Neural cell (in vitro differentiated cells): ENCODE data around the gene EFEMP1. TPM values are rescaled to one million over a fixed set of nuclear protein-coding genes. Genes with fewer than 3 reads are reported as not detected.

Experiments
- H2AFZ ChIP-seq: fragments of 200-600, 300-800 bp; sonication (generic), shearing (Covaris generic); 2 replicates; pipeline ENCODE4 v1.6.0; 2014; ENCODE audit warnings: low read depth, mild to moderate bottlenecking, antibody characterized with exemption, low read length, moderate library complexity
- H3F3A ChIP-seq: fragments of 200-600 bp; shearing (Covaris generic); 2 replicates; pipeline ENCODE4 v1.6.1; 2016; ENCODE audit warnings: mild to moderate bottlenecking, moderate library complexity, mixed read lengths, antibody characterized with exemption, low read length; ENCODE audit not compliant: insufficient read depth, poor library complexity, severe bottlenecking
- H3K27ac ChIP-seq: fragments of 200-600, 300-800 bp; sonication (generic), shearing (Covaris generic); 2 replicates; pipeline ENCODE4 v1.5.1; 2014; ENCODE audit warnings: mild to moderate bottlenecking, low read length, moderate library complexity
- H3K27me3 ChIP-seq: fragments of 300-800, 200-600 bp; sonication (generic), shearing (Covaris generic); 2 replicates; pipeline ENCODE4 v1.6.0; 2014; ENCODE audit warnings: mild to moderate bottlenecking, low read depth, low read length, moderate library complexity; ENCODE audit not compliant: insufficient read depth
- H3K36me3 ChIP-seq: fragments of 300-800, 200-600 bp; sonication (generic), shearing (Covaris generic); 2 replicates; pipeline ENCODE4 v1.5.1; 2014; ENCODE audit warnings: mild to moderate bottlenecking, antibody characterized with exemption, low read length, moderate library complexity; ENCODE audit not compliant: insufficient read depth
- H3K4me2 ChIP-seq: fragments of 300-800, 200-600 bp; sonication (generic), shearing (Covaris generic); 2 replicates; pipeline ENCODE4 v1.6.0; 2014; ENCODE audit warnings: mild to moderate bottlenecking, low read length
- H3K4me3 ChIP-seq: fragments of 300-800, 200-600 bp; sonication (generic), shearing (Covaris generic); 2 replicates; pipeline ENCODE4 v1.5.1; 2014; ENCODE audit warnings: mild to moderate bottlenecking, low read length, moderate library complexity
- H3K79me2 ChIP-seq: fragments of 200-600 bp; shearing (Covaris generic); replicated peaks from 2 replicates; pipeline ENCODE4 v1.6.0; 2014; ENCODE audit warnings: mild to moderate bottlenecking, low read length, moderate library complexity; ENCODE audit not compliant: insufficient read depth
- H3K9ac ChIP-seq: fragments of 300-800, 200-600 bp; sonication (generic), shearing (Covaris generic); 2 replicates; pipeline ENCODE4 v1.6.1; 2016; ENCODE audit warnings: mild to moderate bottlenecking, low read length, mixed read lengths
- H3K9me2 ChIP-seq: fragments of 200-600 bp; shearing (Covaris generic); 2 replicates; pipeline ENCODE4 v1.6.1; 2016; ENCODE audit warnings: mild to moderate bottlenecking, low read length, mixed read lengths; ENCODE audit not compliant: insufficient read depth
- H3K9me3 ChIP-seq: fragments of 200-600, 300-800 bp; sonication (generic), shearing (Covaris generic); 2 replicates; pipeline ENCODE4 v1.6.1; 2016; ENCODE audit warnings: mild to moderate bottlenecking, mixed run types, low read length, moderate library complexity, mixed read lengths
- H4K20me1 ChIP-seq: fragments of 200-600 bp; shearing (Covaris generic); 2 replicates; pipeline ENCODE4 v1.6.1; 2016; ENCODE audit warnings: mild to moderate bottlenecking, mixed run types; ENCODE audit not compliant: insufficient read depth
- EP300 ChIP-seq: fragments of 450-650 bp; conservative IDR thresholded peaks from 2 replicates; pipeline ENCODE4 v1.6.1; 2014; ENCODE audit warnings: antibody characterized with exemption, mild to moderate bottlenecking, moderate library complexity; ENCODE audit not compliant: poor library complexity, severe bottlenecking
- EZH2 ChIP-seq: fragments of 200-600, 300-800 bp; shearing (Covaris generic), sonication (generic); IDR thresholded peaks from 2 replicates; pipeline ENCODE4 v1.6.1; 2014; ENCODE audit warnings: antibody characterized with exemption, low read length, borderline replicate concordance, mild to moderate bottlenecking; ENCODE audit not compliant: insufficient read depth, poor library complexity, severe bottlenecking
- MXI1 ChIP-seq: fragments of 450-650 bp; conservative IDR thresholded peaks from 2 replicates; pipeline ENCODE4 v1.6.1; 2014; ENCODE audit warnings: antibody characterized with exemption, mild to moderate bottlenecking; ENCODE audit not compliant: poor library complexity, severe bottlenecking
- POLR2AphosphoS5 ChIP-seq: IDR thresholded peaks from 2 replicates; pipeline ENCODE4 v1.6.1; 2012
- RAD21 ChIP-seq: fragments of 450-650 bp; conservative IDR thresholded peaks from 2 replicates; pipeline ENCODE4 v1.6.1; 2014; ENCODE audit warnings: antibody characterized with exemption, mild to moderate bottlenecking, moderate library complexity
- REST ChIP-seq: IDR thresholded peaks from 2 replicates; pipeline ENCODE4 v1.6.1; 2012; ENCODE audit warnings: borderline replicate concordance
- SMC3 ChIP-seq: fragments of 450-650 bp; conservative IDR thresholded peaks from 2 replicates; pipeline ENCODE4 v1.6.1; 2014; ENCODE audit warnings: antibody characterized with exemption, mild to moderate bottlenecking, moderate library complexity; ENCODE audit not compliant: poor library complexity
- TAF1 ChIP-seq: IDR thresholded peaks from 2 replicates; pipeline ENCODE4 v1.6.1; 2012; ENCODE audit warnings: low read depth
- polyA plus RNA-seq: library from polyadenylated mRNA; depleted of rRNA; stranded (reverse); fragments of >200 nt; gene quantifications from 2 replicates; pipeline ENCODE4 v1.2.3, GENCODE V29; 2014
- TF ChIP-seq, protein P1 (sequence below): fragments of 450-650 bp; IDR thresholded peaks from 2 replicates; pipeline ENCODE4 v1.5.1; 2014; ENCODE audit warnings: antibody characterized with exemption, mild to moderate bottlenecking, moderate library complexity; ENCODE audit not compliant: poor library complexity, severe bottlenecking

Gene EFEMP1
- polyA plus RNA-seq, 1 donor from 2014 or later = 2.7 TPM

DNA sequence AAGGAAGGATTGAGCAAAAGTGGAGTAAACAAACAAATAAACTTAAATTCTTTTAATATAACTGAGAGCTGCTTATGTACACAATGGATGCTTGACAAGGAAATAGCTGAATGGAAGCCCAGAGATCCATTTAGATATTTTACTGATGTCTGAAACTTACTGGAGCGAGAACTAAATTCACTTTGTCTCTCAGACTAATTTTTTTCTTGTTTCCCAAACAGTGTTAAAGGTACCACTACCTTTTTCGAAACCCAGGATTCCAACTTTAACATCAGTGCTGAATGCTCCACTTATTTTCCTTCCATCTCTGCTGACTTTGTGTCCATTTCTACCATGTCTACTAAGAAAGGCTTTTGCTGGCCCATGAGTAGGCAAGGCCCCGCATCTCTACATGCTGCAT is 4.0 kb downstream of the EFEMP1 start:
- H2AFZ ChIP-seq = no peak overlapping the region
- no peak overlapping the region for H3K27ac ChIP-seq
- H4K20me1 ChIP-seq = no peaks in the 10 kb centered on the region
- no peak overlapping the region for H3K9ac ChIP-seq
- no peaks in the 10 kb centered on the region for H3F3A ChIP-seq
- H3K4me2 ChIP-seq = no peak overlapping the region
- TF ChIP-seq, protein P1, sequence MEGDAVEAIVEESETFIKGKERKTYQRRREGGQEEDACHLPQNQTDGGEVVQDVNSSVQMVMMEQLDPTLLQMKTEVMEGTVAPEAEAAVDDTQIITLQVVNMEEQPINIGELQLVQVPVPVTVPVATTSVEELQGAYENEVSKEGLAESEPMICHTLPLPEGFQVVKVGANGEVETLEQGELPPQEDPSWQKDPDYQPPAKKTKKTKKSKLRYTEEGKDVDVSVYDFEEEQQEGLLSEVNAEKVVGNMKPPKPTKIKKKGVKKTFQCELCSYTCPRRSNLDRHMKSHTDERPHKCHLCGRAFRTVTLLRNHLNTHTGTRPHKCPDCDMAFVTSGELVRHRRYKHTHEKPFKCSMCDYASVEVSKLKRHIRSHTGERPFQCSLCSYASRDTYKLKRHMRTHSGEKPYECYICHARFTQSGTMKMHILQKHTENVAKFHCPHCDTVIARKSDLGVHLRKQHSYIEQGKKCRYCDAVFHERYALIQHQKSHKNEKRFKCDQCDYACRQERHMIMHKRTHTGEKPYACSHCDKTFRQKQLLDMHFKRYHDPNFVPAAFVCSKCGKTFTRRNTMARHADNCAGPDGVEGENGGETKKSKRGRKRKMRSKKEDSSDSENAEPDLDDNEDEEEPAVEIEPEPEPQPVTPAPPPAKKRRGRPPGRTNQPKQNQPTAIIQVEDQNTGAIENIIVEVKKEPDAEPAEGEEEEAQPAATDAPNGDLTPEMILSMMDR = no peak
- no peak for TF ChIP-seq REST
- TF ChIP-seq POLR2AphosphoS5 = no peak
- TF ChIP-seq EP300 = no peak
- no peak for TF ChIP-seq EZH2
- TF ChIP-seq MXI1 = no peak
- TF ChIP-seq TAF1 = no peak
- TF ChIP-seq SMC3 = no peak
- no peak for TF ChIP-seq RAD21
- H3K79me2 ChIP-seq = no peaks in the 10 kb centered on the region
- peaks cover 28% of the 10 kb centered on the region for H3K27me3 ChIP-seq
- no peaks in the 10 kb centered on the region for H3K36me3 ChIP-seq
- H3K9me2 ChIP-seq = no peaks in the 10 kb centered on the region
- no peaks in the 10 kb centered on the region for H3K9me3 ChIP-seq
- no peak overlapping the region for H3K4me3 ChIP-seq

DNA sequence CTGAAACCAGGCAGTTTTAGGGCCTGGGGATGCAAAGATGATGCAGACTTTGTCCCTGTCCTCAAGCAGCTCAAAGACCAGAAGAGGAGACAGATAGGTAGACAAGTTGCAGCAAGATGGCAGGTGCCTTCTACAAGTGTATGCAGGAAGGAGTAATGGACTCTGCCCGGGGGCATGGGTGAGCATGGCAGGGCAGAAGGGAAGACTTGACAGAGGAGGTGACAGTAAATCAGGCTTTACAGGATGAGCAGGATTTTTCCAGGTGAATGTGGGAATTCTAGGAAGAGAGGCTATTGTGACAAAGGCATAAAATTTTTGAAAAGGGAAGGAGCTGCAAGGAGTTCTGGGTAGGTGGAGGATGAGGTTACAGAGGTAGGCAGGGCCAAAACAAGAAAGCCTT is 4.7 kb downstream of the EFEMP1 start:
- Histone ChIP-seq H3K36me3 (no peaks in the 10 kb centered on the region), H3K27ac (no peak overlapping the region), H3F3A (no peaks in the 10 kb centered on the region), H3K79me2 (no peaks in the 10 kb centered on the region), H3K27me3 (peaks cover 21% of the 10 kb centered on the region), H3K4me2 (no peak overlapping the region), H3K9me3 (no peaks in the 10 kb centered on the region), H2AFZ (no peak overlapping the region), H4K20me1 (no peaks in the 10 kb centered on the region), H3K9me2 (no peaks in the 10 kb centered on the region), H3K9ac (no peak overlapping the region), H3K4me3 (no peak overlapping the region)
- TF ChIP-seq POLR2AphosphoS5 (no peak), RAD21 (no peak), EP300 (no peak), MXI1 (no peak), TAF1 (no peak), EZH2 (no peak), SMC3 (no peak), REST (no peak)
- TF ChIP-seq, protein P1 = no peak
